ENCODE results near the gene NOXA1.
A peak's percentile ranks its signal among the peaks of the same experiment; 100 is the strongest.
"Not testable (repeated sequence)": the region's sequence is repeated elsewhere in the genome, so short reads cannot be mapped to it uniquely, and the experiment has no call there.

Gene NOXA1

DNA sequence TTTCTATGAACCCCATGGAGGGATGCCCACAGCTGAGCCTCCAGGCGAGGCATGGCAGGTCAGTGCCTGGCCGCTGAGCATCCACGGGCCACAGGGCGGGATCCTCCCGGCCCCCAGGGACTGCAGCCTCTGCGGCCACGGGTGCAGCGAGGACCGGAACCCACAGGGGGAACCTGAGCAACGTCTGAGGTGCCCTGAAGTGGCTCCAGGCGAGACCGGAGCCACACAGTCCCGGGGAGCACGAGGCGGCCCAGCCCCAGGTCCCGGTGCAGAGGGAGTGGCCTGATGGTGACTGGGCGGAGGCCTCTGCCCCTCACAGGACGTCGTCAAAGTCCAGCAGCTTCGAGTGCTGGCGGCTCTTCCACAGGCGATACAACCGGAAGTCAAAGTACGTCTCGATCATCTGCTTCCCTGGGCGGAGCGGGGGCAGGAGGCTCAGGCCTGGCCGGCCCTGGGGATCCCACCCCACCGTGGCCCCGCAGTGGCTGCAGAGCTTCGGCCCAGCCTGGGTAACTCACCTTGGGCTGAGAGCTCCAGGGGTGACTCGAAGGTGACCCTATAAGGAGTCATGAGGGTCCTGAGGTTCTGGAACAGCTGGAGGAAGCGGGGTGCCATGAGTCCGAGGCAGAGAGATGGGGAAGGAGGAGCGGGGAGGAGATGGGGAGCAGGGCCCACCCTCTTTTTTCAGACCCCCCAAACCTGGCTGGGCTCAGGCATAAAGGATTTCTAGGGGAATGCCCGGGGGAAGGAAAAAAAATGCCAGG lies 26.1 kb downstream of the NOXA1 start:
- CTCF ChIA-PET: interaction anchor here (0.7 kb wide), 1 partner anchor 77 kb away, joined by 3 read pairs; no protein-coding TSS in a partner anchor
- no peak for DNase-seq (ENCODE audit: low spot score)
- peak overlapping the region; percentile 31 for H3K27ac ChIP-seq
- TF ChIP-seq, protein P1, sequence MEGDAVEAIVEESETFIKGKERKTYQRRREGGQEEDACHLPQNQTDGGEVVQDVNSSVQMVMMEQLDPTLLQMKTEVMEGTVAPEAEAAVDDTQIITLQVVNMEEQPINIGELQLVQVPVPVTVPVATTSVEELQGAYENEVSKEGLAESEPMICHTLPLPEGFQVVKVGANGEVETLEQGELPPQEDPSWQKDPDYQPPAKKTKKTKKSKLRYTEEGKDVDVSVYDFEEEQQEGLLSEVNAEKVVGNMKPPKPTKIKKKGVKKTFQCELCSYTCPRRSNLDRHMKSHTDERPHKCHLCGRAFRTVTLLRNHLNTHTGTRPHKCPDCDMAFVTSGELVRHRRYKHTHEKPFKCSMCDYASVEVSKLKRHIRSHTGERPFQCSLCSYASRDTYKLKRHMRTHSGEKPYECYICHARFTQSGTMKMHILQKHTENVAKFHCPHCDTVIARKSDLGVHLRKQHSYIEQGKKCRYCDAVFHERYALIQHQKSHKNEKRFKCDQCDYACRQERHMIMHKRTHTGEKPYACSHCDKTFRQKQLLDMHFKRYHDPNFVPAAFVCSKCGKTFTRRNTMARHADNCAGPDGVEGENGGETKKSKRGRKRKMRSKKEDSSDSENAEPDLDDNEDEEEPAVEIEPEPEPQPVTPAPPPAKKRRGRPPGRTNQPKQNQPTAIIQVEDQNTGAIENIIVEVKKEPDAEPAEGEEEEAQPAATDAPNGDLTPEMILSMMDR (conservative IDR thresholded peaks at IDR 0.05; ENCODE audit: low read depth): no peak
- POLR2A ChIA-PET (ENCODE audit: low non-redundant PET): no interaction called here

DNA sequence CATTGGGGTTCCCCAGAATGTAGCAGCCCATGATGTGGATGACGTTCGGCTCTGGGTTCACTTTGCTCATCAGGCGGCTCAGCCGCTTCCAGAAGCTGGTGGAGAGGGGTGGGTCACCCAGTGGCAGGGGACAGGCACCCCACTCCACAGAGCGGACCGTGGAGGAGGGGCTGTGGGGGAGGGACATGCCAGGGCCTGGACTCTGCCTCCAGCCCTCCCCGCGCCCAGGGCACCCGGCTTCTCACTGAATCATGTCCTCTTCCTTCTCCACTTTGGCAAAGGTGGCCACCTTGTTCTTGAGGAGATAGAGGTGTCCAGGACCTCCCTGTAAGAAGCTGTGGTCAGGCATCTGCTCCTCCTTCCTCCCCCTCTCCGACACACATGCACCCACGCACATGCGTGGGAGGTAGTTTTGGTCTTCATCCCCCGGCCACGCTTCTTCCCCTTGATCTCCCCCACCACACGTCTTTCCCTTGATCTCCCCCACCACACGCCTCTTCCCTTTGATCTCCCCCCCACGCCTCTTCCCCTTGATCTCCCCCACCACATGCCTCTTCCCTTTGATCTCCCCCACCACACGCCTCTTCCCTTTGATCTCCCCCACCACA lies 26.8 kb downstream of the NOXA1 start:
- ChIA-PET CTCF (no interaction called here), POLR2A (ENCODE audit: low non-redundant PET) (interaction anchor here (0.8 kb wide), 1 partner anchor 149 kb away, joined by 4 read pairs; no protein-coding TSS in a partner anchor)
- DNase-seq (ENCODE audit: low spot score): no peak
- peak overlapping the region; percentile 31 for H3K27ac ChIP-seq
- TF ChIP-seq, protein P1 (conservative IDR thresholded peaks at IDR 0.05; ENCODE audit: low read depth): no peak

DNA sequence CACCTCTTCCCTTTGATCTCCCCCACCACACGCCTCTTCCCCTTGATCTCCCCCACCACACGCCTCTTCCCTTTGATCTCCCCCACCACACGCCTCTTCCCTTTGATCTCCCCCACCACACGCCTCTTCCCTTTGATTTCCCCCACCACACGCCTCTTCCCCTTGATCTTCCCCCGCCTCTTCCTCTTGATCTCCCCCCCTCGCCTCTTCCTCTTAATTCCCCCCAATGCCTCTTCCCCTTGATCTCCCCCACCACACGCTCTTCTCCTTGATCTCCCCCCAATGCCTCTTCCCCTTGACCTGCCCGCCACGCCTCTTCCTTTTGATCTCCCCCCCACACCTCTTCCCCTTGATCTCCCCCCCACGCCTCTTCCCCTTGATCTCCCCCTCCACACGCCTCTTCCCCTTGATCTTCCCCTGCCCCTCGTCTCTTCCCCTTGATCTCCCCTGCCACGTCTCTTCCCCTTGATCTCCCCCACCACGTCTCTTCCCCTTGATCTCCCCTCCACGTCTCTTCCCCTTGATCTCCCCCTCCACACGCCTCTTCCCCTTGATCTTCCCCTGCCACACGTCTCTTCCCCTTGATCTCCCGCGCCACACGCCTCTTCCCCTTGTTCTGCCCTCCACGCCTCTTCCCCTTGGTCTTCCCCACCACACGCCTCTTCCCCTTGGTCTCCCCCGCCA lies 27.5 kb downstream of the NOXA1 start:
- DNase-seq (ENCODE audit: low spot score); CTCF ChIA-PET; H3K27ac ChIP-seq: not testable (repeated sequence)
- POLR2A ChIA-PET (ENCODE audit: low non-redundant PET): interaction anchor here (0.8 kb wide), 1 partner anchor 149 kb away, joined by 4 read pairs; no protein-coding TSS in a partner anchor

DNA sequence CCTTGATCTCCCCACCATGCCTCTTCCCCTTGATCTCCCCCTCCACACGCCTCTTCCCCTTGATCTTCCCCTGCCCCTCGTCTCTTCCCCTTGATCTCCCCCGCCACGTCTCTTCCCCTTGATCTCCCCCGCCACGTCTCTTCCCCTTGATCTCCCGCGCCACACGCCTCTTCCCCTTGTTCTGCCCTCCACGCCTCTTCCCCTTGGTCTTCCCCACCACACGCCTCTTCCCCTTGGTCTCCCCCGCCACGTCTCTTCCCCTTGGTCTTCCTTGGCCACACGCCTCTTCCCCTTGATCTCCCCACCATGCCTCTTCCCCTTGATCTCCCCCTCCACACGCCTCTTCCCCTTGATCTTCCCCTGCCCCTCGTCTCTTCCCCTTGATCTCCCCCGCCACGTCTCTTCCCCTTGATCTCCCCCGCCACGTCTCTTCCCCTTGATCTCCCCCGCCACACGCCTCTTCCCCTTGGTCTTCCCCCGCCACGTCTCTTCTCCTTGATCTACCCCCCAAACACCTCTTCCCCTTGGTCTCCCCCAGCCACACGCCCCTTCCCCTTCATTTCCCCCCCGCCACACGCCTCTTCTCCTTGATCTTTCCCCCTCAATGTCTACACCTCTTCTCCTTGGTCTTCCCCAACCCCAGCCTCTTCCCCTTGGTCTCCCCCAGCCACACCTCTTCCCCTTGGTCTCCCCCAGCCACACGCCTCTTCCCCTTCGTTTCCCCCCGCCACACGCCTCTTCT lies 28.2 kb downstream of the NOXA1 start:
- POLR2A ChIA-PET (ENCODE audit: low non-redundant PET); H3K27ac ChIP-seq; DNase-seq (ENCODE audit: low spot score); CTCF ChIA-PET: not testable (repeated sequence)

DNA sequence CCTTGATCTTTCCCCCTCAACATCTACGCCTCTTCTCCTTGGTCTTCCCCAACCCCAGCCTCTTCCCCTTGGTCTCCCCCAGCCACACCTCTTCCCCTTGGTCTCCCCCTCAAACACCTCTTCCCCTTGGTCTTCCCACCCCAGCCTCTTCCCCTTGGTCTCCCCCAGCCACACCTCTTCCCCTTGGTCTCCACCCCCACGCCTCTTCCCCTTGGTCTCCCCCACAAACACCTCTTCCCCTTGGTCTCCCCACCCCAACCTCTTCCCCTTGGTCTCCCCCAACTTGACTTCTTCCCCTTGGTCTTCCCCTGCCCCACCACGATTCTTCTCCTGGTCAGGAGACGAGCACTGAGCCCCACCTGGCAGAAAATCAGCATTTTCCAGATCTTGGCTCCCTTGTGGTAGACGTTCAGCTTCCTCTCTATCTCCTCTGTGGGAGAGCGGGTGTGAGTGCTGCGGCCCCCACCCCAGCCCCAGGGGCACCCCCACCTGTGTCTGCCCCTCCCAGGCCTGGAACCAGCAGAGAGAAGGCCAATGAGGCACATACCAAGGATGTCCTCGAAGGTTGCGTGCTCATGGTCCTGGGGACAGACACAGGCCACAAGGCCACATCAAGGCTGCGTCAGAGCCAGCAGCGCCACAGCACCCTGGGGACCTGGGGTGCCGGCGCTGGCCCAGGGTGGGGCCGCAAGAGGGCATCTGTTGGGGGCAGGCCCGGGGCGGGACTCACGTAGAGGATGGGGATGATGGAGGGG lies 29.0 kb downstream of the NOXA1 start:
- TF ChIP-seq, protein P1 (conservative IDR thresholded peaks at IDR 0.05; ENCODE audit: low read depth): no peak
- ChIA-PET CTCF (interaction anchor here (1.3 kb wide), 1 partner anchor 7 kb away, joined by 4 read pairs; no protein-coding TSS in a partner anchor), POLR2A (ENCODE audit: low non-redundant PET) (no interaction called here)
- no peak overlapping the region for H3K27ac ChIP-seq
- no peak for DNase-seq (ENCODE audit: low spot score)

DNA sequence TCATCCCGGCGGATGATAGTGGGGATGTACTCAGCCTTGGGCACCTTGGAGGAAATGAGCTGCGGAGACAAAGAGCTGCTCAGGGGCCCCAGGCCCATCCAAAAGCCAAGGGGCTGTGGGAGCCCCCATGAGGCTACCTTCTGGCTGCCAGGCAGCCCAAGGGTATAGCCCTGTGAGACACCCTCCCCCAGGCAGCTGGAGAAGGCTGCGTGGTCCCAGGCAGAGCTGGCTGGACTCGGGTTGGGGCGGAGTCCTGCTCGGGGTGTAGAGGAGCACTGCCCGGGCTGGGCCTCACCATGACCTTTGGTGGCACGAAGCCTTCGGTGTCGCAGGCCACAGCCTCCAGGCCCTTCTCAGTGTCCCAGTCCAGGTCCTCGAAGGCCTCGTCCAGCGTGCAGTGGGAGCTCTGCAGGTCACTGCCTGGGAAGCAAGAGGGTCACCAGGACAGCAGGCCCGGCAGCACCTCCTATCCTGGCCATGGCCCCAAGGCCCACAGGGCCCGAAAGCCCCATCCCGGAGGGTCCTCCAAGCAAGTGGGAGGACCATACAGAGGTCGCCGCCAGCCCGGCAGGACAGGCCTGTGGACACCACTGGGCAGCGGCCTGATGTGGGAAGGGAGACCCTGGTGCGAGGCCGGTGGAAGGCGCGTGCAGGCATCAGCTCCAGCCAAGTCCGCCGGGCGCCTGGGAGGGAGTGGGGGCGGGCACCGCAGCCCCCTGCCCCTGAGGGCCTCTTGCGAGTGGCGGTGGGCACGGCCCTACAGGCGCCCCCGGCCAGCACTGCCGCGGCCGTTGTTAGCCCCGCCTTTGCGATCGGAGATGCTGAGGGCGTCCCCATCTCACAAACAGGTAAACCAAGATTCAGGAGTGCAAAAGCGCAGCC lies 29.8 kb downstream of the NOXA1 start:
- CTCF ChIA-PET: interaction anchor here (0.5 to 1.3 kb wide), 4 partner anchors 8 to 426 kb away, joined by 3 to 4 read pairs (median 4); no protein-coding TSS in a partner anchor
- DNase-seq (ENCODE audit: low spot score): no peak
- TF ChIP-seq, protein P1 (conservative IDR thresholded peaks at IDR 0.05; ENCODE audit: low read depth): no peak
- H3K27ac ChIP-seq: peak overlapping the region; percentile 74
- POLR2A ChIA-PET (ENCODE audit: low non-redundant PET): no interaction called here

Data from RWPE1 (cell line).